Measurements from ENCODE around the gene ST8SIA1. TPM values are rescaled to one million over a fixed set of nuclear protein-coding genes. Genes with fewer than 3 reads are reported as not detected.

ST8SIA1 gene
- total RNA-seq, 6 experiments from 2014 or later: 0.16 to 0.37 (median 0.35) TPM; not detected in 3

DNA sequence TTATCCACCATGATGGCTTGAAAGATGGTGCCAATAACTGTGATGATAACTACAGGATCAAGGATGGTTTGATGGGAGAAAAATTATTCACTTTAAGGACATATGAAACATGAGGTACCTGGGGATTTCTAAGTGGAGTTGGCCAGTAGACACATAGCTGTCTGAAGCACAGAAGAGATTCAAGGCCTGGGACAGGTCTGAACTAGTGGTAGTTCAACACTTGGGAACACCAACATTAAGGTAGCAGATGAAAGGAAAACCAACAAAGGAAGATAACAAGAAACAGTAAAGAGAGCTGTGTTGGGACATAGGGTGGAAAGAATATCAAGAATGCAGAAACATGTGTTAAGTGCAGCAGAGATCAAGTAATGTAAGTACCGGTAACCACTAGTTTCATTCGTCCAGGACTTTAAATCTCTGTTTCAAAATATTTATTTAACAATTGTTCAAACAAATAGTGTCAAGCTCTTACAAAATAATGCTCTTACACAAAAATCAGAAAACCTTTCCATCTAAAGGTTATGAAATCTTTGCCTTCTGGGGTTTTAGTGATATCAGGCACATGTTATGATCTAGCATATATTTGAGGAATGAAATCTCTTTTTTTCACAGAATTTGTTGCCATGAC is 104.7 kb downstream of the ST8SIA1 start:
- ATAC-seq (peak; percentile 83 to 93 (median 91)), DNase-seq (no peak)
- H3K36me3 ChIP-seq: no peaks in the 10 kb centered on the region
- H3K27ac ChIP-seq: no peak overlapping the region
- intact Hi-C loops (cut with DNase I): no loop called here
- 42% methylated on average over 2 of the region's 2 CpGs for WGBS (ENCODE audit: insufficient coverage, low coverage, low lambda C conversion rate, missing lambda C conversion rate)
- peaks cover 0 to 12% (median 2%) of the 10 kb centered on the region in 4 donors for H3K4me1 ChIP-seq
- H3K4me3 ChIP-seq: no peak overlapping the region
- no peaks in the 10 kb centered on the region for H3K9me3 ChIP-seq
- no peak for TF ChIP-seq POLR2A (IDR thresholded peaks at IDR 0.05)
- TF ChIP-seq, protein P1, sequence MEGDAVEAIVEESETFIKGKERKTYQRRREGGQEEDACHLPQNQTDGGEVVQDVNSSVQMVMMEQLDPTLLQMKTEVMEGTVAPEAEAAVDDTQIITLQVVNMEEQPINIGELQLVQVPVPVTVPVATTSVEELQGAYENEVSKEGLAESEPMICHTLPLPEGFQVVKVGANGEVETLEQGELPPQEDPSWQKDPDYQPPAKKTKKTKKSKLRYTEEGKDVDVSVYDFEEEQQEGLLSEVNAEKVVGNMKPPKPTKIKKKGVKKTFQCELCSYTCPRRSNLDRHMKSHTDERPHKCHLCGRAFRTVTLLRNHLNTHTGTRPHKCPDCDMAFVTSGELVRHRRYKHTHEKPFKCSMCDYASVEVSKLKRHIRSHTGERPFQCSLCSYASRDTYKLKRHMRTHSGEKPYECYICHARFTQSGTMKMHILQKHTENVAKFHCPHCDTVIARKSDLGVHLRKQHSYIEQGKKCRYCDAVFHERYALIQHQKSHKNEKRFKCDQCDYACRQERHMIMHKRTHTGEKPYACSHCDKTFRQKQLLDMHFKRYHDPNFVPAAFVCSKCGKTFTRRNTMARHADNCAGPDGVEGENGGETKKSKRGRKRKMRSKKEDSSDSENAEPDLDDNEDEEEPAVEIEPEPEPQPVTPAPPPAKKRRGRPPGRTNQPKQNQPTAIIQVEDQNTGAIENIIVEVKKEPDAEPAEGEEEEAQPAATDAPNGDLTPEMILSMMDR (IDR thresholded peaks at IDR 0.05): no peak
- no peaks in the 10 kb centered on the region for H3K27me3 ChIP-seq

DNA sequence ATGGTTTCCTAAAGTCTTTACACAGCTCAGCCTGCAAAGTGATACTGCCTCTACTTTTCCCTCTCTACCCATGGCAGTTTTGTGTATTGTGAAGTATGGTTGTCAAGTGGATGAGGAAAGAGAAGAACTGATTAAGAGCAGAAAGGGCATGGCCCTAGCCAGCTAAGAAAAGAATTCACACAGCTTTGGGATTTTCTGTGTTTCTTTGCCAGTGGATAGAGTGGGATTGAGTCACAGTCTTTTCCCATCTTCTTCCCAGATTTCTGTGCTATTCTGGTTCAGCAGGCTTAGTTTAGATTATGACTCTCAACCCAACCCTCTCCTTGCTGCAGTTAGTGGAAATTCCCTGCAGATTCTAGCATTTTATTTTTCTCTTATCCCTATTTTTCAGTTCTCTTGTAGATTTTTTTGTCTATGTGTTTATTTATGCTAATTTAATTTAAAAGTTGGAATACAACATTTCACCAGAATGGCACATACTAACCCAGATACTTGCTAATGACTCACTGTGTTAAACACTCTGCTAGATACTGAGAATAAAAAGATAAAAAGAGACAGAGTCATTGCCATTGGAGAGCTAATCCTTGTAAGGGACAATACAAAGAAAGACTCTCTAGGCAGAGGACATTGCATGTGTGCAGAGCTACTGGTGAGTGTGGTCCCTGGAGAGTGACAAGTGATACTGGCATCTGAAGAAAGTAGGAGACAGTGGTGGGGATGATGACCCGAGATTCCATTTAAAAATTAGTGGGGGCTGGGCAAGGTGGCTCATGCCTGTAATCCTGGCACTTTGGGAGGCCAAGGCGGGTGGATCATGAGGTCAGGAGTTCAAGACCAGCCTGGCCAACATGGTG is 106.3 kb downstream of the ST8SIA1 start:
- no peak for ATAC-seq

DNA sequence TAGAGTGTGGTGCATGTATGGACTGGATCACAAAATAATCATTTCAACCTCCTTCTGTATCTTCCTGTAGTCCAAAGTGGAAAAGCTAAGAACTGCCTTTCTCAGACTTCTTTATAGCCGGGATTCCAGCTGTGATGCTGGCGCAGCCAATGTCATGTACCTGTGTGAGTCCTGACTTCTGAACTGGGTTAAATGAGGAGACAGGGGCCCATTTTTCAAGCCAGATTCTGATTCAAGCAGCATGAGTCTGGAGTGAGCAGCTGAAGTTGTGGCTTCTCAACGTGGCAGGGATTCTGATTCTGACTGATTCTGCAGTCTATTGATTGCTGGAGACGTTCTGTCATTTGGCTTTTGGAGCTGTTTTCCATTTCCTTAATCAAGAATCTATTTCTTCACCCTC is 111.2 kb downstream of the ST8SIA1 start:
- no peaks in the 10 kb centered on the region for H3K27me3 ChIP-seq
- intact Hi-C loops (cut with DNase I): no loop called here
- no peaks in the 10 kb centered on the region for H3K9me3 ChIP-seq

More for the DNA sequence above, 106.3 kb downstream of the ST8SIA1 start:
- Histone ChIP-seq H3K36me3 (no peaks in the 10 kb centered on the region), H3K27me3 (no peaks in the 10 kb centered on the region), H3K9me3 (no peaks in the 10 kb centered on the region), H3K4me3 (no peak overlapping the region), H3K4me1 (peaks cover 0 to 12% (median 2%) of the 10 kb centered on the region in 4 donors), H3K27ac (no peak overlapping the region)
- intact Hi-C loops (cut with DNase I): no loop called here
- 75% methylated on average over 2 of the region's 2 CpGs for WGBS (ENCODE audit: insufficient coverage, low coverage, low lambda C conversion rate, missing lambda C conversion rate)
- no peak for DNase-seq
- no peak for TF ChIP-seq POLR2A (IDR thresholded peaks at IDR 0.05)
- TF ChIP-seq, protein P1 (IDR thresholded peaks at IDR 0.05): no peak

DNA sequence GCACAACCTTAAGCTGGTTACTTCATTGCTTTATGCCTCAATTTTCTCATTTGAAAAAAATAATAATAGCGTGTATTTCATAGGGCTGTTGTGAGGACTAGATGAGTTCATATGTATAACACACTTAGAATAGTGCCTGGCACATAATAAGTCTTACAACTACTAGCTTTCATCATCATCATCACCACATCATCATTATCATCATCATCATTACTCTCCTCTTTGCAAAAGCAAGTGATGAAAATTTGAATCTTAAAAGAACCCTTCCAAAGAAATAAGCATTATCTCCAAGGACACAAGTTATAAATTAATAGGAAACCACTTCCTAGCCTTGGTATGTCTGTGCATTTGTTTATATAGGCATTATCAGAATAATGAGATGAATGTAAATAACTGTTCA is 117.0 kb downstream of the ST8SIA1 start:
- no peaks in the 10 kb centered on the region for H3K27me3 ChIP-seq
- WGBS (ENCODE audit: insufficient coverage, low coverage, low lambda C conversion rate, missing lambda C conversion rate): 67% methylated on average over 1 of the region's 1 CpG
- no peak overlapping the region for H3K27ac ChIP-seq
- no peak for ATAC-seq
- TF ChIP-seq POLR2A (IDR thresholded peaks at IDR 0.05): no peak
- TF ChIP-seq, protein P1 (IDR thresholded peaks at IDR 0.05): no peak
- H3K9me3 ChIP-seq: no peaks in the 10 kb centered on the region
- no peak overlapping the region for H3K4me3 ChIP-seq
- intact Hi-C loops (cut with DNase I): no loop called here
- no peaks in the 10 kb centered on the region for H3K36me3 ChIP-seq
- no peak for DNase-seq
- no peaks in the 10 kb centered on the region for H3K4me1 ChIP-seq

More for the DNA sequence above, 111.2 kb downstream of the ST8SIA1 start:
- Histone ChIP-seq H3K36me3 (no peaks in the 10 kb centered on the region), H3K27ac (no peak overlapping the region), H3K4me1 (no peaks in the 10 kb centered on the region), H3K4me3 (no peak overlapping the region)
- no peak for TF ChIP-seq POLR2A (IDR thresholded peaks at IDR 0.05)
- TF ChIP-seq, protein P1 (IDR thresholded peaks at IDR 0.05): no peak
- WGBS (ENCODE audit: insufficient coverage, low coverage, low lambda C conversion rate, missing lambda C conversion rate): 63% methylated on average over 4 of the region's 4 CpGs
- DNase-seq: no peak
- no peak for ATAC-seq

All from right lobe of liver (tissue), 6 donors.